B cell (primary cell): Measurements from ENCODE around the gene ZNF547. TPM values are rescaled to one million over a fixed set of nuclear protein-coding genes. Genes with fewer than 3 reads are reported as not detected.

Experiments used
- ATAC-seq: fragments of 200-7000 bp; cut with Tn5 transposase; one replicate; pipeline ENCODE4 v1.10.0; 2021; ENCODE audit warnings: low read depth, mild to moderate bottlenecking, moderate number of reproducible peaks, moderate library complexity
- CTCF ChIA-PET: fragments of 350-600 bp; sonication (Branson Sonifier 250); formaldehyde crosslinking; loops from one replicate; lab custom pipeline; 2021; ENCODE audit warnings: antibody characterized with exemption, inconsistent platforms; lab: Charles Lee
- POLR2A ChIA-PET: fragments of 350-600 bp; sonication (Branson Sonifier 250); formaldehyde crosslinking; loops from one replicate; lab custom pipeline; 2021; ENCODE audit warnings: antibody characterized with exemption; lab: Charles Lee
- DNase-seq: peaks from one replicate; pipeline ENCODE4 v3.0.0; 2013
- H2AFZ ChIP-seq: 2 replicates; pipeline ENCODE4 v1.6.1; 2012; ENCODE audit warnings: mild to moderate bottlenecking, low read depth, low read length; ENCODE audit not compliant: insufficient read depth, poor library complexity, severe bottlenecking
- H3K27ac ChIP-seq, 2 donors: 1 replicate in 1 of 2; 2 replicates in 1 of 2; pipeline ENCODE4 v1.5.1; 2012 to 2013; ENCODE audit warnings: low read length in 2 of 2, mild to moderate bottlenecking in 2 of 2, moderate library complexity in 1 of 2
- H3K27me3 ChIP-seq, 4 experiments: fragments of 200-600 bp in 1 of 4; sonication (generic) in 1 of 4; replicated peaks in 1 of 4; 1 replicate in 2 of 4; 2 replicates in 2 of 4; pipeline versions ENCODE4 v1.6.1 to v1.7.0; 2013 to 2016; ENCODE audit warnings: low read length in 3 of 4, mild to moderate bottlenecking in 2 of 4, mixed read lengths in 1 of 4, moderate library complexity in 1 of 4; ENCODE audit not compliant: insufficient read depth in 4 of 4, control insufficient read depth in 3 of 4; ENCODE audit errors: control extremely low read depth in 1 of 4
- H3K36me3 ChIP-seq, 2 experiments: replicated peaks in 1 of 2; 1 replicate in 1 of 2; 2 replicates in 1 of 2; pipeline versions ENCODE4 v1.6.1 to v1.7.1; 2013; ENCODE audit warnings: low read length in 1 of 2; ENCODE audit not compliant: insufficient read depth in 2 of 2, control insufficient read depth in 1 of 2; ENCODE audit errors: control extremely low read depth in 1 of 2, extremely low read depth in 1 of 2
- H3K4me1 ChIP-seq, 2 donors: fragments of 200-600 bp in 1 of 2; sonication (generic) in 1 of 2; 1 replicate in 1 of 2; 2 replicates in 1 of 2; pipeline versions ENCODE4 v1.5.1 to v1.6.1; 2013 to 2017; ENCODE audit warnings: low read length in 2 of 2; ENCODE audit not compliant: control insufficient read depth in 2 of 2, insufficient read depth in 2 of 2
- H3K4me2 ChIP-seq: replicated peaks from 2 replicates; pipeline ENCODE3; 2012; ENCODE audit warnings: mild to moderate bottlenecking, low read depth, low read length; ENCODE audit not compliant: poor library complexity, severe bottlenecking
- H3K4me3 ChIP-seq, 5 experiments: fragments of 200-600 bp in 1 of 5; sonication (generic) in 1 of 5; 1 replicate in 3 of 5; 2 replicates in 2 of 5; pipeline versions ENCODE4 v1.5.1 to v1.7.0; 2011 to 2016; ENCODE audit warnings: low read length in 4 of 5, mild to moderate bottlenecking in 4 of 5, low read depth in 2 of 5, control low read depth in 1 of 5, moderate library complexity in 1 of 5; ENCODE audit not compliant: insufficient read depth in 1 of 5; ENCODE audit errors: control extremely low read depth in 1 of 5, extremely low read depth in 1 of 5
- H3K79me2 ChIP-seq: fragments of 200-600 bp; sonication (generic); one replicate; pipeline ENCODE4 v1.6.0; 2016; ENCODE audit warnings: low read length; ENCODE audit not compliant: control insufficient read depth, insufficient read depth
- H3K9ac ChIP-seq: fragments of 200-600 bp; sonication (generic); 2 replicates; pipeline ENCODE4 v1.6.1; 2017; ENCODE audit warnings: mild to moderate bottlenecking, low read length, moderate library complexity
- H3K9me3 ChIP-seq, 3 donors: one replicate each; pipeline versions ENCODE4 v1.6.1 to v1.7.1; 2013; ENCODE audit warnings: low read length in 2 of 3; ENCODE audit not compliant: control insufficient read depth in 2 of 3, insufficient read depth in 1 of 3; ENCODE audit errors: control extremely low read depth in 1 of 3
- H4K20me1 ChIP-seq: 2 replicates; pipeline ENCODE4 v1.6.0; 2012; ENCODE audit warnings: mild to moderate bottlenecking, low read length; ENCODE audit not compliant: insufficient read depth, control insufficient read depth, poor library complexity, severe bottlenecking
- H3K27ac Mint-ChIP-seq: one replicate; pipeline ENCODE4 v1.8.0; 2021; ENCODE audit warnings: mixed read lengths
- H3K27me3 Mint-ChIP-seq: one replicate; pipeline ENCODE4 v1.8.0; 2021; ENCODE audit warnings: mixed read lengths
- H3K4me1 Mint-ChIP-seq: one replicate; pipeline ENCODE4 v1.8.0; 2021; ENCODE audit warnings: mixed read lengths
- H3K4me3 Mint-ChIP-seq: one replicate; pipeline ENCODE4 v1.8.0; 2021; ENCODE audit warnings: mixed read lengths
- H3K9me3 Mint-ChIP-seq: one replicate; pipeline ENCODE4 v1.8.0; 2022; ENCODE audit warnings: mixed read lengths; ENCODE audit not compliant: insufficient read depth
- EZH2 ChIP-seq: IDR thresholded peaks from 2 replicates; pipeline ENCODE4 v1.6.1; 2012; ENCODE audit warnings: borderline replicate concordance, low read depth, mild to moderate bottlenecking, moderate library complexity, low read length; ENCODE audit not compliant: insufficient read depth, poor library complexity, severe bottlenecking
- WGBS: methylation state at CpG from one replicate; pipeline ENCODE4 v1.1.5; 2013; ENCODE audit warnings: missing lambda C conversion rate; ENCODE audit not compliant: insufficient coverage; 5-methylcytosine and 5-hydroxymethylcytosine counted together
- intact Hi-C: fragments of 100-400 bp; cut with micrococcal nuclease; formaldehyde crosslinking; loops from one replicate; pipeline ENCODE4 v1.10.0; 2022
- polyA plus RNA-seq: library from polyadenylated mRNA; depleted of rRNA; stranded (reverse); fragments of >200 nt; gene quantifications from 2 replicates; pipeline ENCODE4 v1.2.3, GENCODE V29; 2012
- total RNA-seq, 2 donors: library from RNA; stranded (reverse); fragments of 120-200 nt in 1 of 2; gene quantifications; 1 replicate in 1 of 2; 2 replicates in 1 of 2; pipeline versions ENCODE4 v1.2.3 to v1.2.4, GENCODE V29; 2013 to 2022
- TF ChIP-seq, protein P1 (sequence below): fragments of 200-600 bp; IDR thresholded peaks from one replicate; pipeline ENCODE4 v1.8.0; 2022; ENCODE audit warnings: antibody characterized with exemption, mild to moderate bottlenecking

Gene ZNF547
- total and polyA plus RNA-seq, 2 donors (not counting 1 experiment from before 2014, with no cell fraction given): 2.6 to 9.7 TPM

DNA sequence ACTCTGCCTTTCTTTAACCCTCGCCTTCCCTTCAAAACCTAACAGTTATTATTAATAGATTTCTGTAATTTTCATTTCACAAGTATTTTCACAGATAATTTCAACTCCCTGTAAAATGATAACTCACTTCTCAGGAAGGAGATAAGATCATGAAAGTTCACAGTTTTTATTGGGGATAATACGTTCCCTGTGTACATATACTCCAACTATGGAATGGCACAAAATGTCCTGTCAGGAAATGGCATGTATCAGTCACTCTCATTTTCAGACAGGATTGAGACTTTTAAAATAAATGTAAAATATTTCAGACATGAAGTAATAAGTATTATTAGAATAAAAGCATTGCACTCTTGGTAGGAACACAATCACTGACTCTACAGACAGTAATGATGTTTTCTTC is 932 bp upstream of the ZNF547 start:
- peak overlapping the region; percentile 85 to 97 for H3K27ac ChIP-seq
- H3K9me3 ChIP-seq: peaks cover 1 to 21% (median 5%) of the 10 kb centered on the region in 3 donors
- H3K4me2 ChIP-seq: peak overlapping the region; percentile 95
- H2AFZ ChIP-seq: peak overlapping the region; percentile 93
- CTCF ChIA-PET: no interaction called here
- DNase-seq: no peak
- H3K27me3 ChIP-seq: no peaks in the 10 kb centered on the region
- intact Hi-C loops: no loop called here
- Mint-ChIP-seq H3K4me3 (peak overlapping the region; percentile 95), H3K4me1 (peaks cover 17% of the 10 kb centered on the region), H3K27me3 (no peaks in the 10 kb centered on the region), H3K9me3 (no peaks in the 10 kb centered on the region), H3K27ac (peak overlapping the region; percentile 97)
- WGBS: no CpG with 5 or more reads among the region's 2 CpGs
- POLR2A ChIA-PET: no interaction called here
- H3K4me3 ChIP-seq: peak overlapping the region in 2 of 5 experiments; percentile 58 to 80
- peaks cover 4 to 13% of the 10 kb centered on the region in 2 experiments for H3K36me3 ChIP-seq
- no peak for ATAC-seq
- TF ChIP-seq EZH2: no peak
- no peaks in the 10 kb centered on the region for H4K20me1 ChIP-seq
- H3K79me2 ChIP-seq: peaks cover 25% of the 10 kb centered on the region
- H3K4me1 ChIP-seq: peaks cover 10 to 15% of the 10 kb centered on the region in 2 donors
- H3K9ac ChIP-seq: peak overlapping the region; percentile 80

DNA sequence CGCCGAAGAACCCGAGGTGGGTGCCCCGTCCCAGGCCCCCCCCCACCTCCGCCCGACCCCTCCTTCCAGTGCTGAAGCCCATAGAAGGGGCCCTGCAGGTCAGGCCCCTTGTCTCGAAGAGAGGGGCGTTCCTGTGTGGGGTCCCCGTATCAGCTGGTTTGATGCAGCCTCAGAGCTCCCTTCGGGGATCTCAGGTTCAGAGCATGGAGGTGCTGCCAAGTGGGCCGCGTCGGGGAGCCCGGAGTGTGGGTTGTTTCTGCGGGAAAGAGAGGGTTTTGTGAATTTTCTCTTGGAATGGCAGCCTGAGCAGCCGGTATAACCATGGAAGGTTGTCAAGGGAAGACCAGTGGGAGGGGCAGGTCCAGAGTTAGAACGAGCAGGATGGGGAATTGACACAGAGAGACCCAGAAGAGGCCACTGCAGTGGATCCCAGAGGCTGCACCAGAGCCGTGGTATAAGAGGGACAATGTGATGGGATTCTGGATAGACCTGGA is 384 bp downstream of the ZNF547 start:
- CTCF ChIA-PET: no interaction called here
- no peak for TF ChIP-seq EZH2
- TF ChIP-seq, protein P1, sequence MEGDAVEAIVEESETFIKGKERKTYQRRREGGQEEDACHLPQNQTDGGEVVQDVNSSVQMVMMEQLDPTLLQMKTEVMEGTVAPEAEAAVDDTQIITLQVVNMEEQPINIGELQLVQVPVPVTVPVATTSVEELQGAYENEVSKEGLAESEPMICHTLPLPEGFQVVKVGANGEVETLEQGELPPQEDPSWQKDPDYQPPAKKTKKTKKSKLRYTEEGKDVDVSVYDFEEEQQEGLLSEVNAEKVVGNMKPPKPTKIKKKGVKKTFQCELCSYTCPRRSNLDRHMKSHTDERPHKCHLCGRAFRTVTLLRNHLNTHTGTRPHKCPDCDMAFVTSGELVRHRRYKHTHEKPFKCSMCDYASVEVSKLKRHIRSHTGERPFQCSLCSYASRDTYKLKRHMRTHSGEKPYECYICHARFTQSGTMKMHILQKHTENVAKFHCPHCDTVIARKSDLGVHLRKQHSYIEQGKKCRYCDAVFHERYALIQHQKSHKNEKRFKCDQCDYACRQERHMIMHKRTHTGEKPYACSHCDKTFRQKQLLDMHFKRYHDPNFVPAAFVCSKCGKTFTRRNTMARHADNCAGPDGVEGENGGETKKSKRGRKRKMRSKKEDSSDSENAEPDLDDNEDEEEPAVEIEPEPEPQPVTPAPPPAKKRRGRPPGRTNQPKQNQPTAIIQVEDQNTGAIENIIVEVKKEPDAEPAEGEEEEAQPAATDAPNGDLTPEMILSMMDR: no peak
- Histone ChIP-seq H3K27me3 (no peaks in the 10 kb centered on the region), H3K79me2 (peaks cover 24% of the 10 kb centered on the region), H3K36me3 (peaks cover 0 to 6% of the 10 kb centered on the region in 2 experiments), H3K27ac (peak overlapping the region; percentile 85 to 97), H3K9me3 (peaks cover 0 to 17% (median 0%) of the 10 kb centered on the region in 3 donors), H4K20me1 (no peaks in the 10 kb centered on the region), H3K4me1 (peaks cover 10 to 15% of the 10 kb centered on the region in 2 donors), H3K4me3 (peak overlapping the region; percentile 56 to 80 (median 71)), H2AFZ (peak overlapping the region; percentile 93), H3K4me2 (peak overlapping the region; percentile 95), H3K9ac (peak overlapping the region; percentile 80)
- intact Hi-C loops: loop anchor here (1.0 kb wide), 11 partner anchors 12 to 584 kb away; partner anchors contain the start of genes ZNF17, ZNF256, ZNF304 and ZNF416
- Mint-ChIP-seq H3K27me3 (no peaks in the 10 kb centered on the region), H3K27ac (peak overlapping the region; percentile 97), H3K4me3 (peak overlapping the region; percentile 95), H3K9me3 (no peaks in the 10 kb centered on the region), H3K4me1 (peaks cover 17% of the 10 kb centered on the region)
- DNase-seq (no peak), ATAC-seq (no peak)
- POLR2A ChIA-PET: interaction anchor here (0.9 to 1.0 kb wide), 2 partner anchors 13 to 639 kb away, joined by 3 to 5 read pairs; partner anchors contain the start of genes ZNF304 and ZNF606
- 3% methylated on average over 12 of the region's 18 CpGs for WGBS
